WI38 (cell line): Measurements from ENCODE around the gene TBC1D17.

Experiments used
- H3K4me3 ChIP-seq: 2 replicates; pipeline ENCODE4 v1.5.1; 2011; ENCODE audit warnings: low read depth, mild to moderate bottlenecking, control low read depth, low read length
- CTCF ChIP-seq: IDR thresholded peaks from 2 replicates; pipeline ENCODE4 v1.5.1; 2012; ENCODE audit warnings: low read depth, mild to moderate bottlenecking, control low read depth, low read length

TBC1D17 gene

DNA sequence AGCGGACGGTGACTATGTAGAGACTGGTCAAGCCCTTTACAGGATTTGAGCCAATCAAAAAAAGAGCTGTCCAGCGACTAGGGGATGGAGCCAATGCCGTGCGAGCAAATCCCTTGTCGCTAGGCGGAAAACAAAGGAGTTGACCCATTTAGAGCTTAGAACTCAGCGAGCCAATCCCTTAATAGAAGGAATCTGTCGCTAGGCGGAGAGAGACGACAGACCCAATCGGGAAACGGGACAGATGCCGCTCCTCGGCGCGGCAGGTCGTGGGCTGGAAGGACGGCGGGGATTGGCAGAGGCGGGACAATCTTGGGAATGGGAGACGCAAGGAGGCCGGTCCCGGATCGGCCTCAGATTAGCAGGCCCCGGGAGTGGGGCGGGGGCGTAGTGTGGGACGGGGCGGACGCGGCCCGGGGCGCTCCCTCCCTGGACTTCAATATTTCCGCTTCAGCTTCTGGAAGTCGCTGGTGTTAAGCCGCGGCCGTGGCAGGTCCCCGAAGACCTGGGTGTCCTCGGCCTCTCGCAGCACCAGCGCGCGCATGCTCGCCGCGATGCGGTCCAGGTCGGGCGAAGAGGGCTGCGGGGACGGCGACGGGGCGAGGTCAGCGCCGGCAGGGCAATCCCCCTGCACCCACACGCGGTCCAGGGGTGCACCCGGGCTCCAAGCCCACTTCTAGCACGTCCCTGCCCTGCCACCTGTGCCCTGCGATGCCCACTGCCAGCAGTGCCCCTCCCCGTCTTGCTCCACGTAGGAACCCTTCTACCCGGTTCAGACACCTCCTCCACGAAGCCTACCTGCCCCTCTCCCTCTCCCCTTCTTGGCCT, 7.8 kb upstream of the TBC1D17 start:
- no peak for TF ChIP-seq CTCF
- peak overlapping the region; percentile 49 for H3K4me3 ChIP-seq

DNA sequence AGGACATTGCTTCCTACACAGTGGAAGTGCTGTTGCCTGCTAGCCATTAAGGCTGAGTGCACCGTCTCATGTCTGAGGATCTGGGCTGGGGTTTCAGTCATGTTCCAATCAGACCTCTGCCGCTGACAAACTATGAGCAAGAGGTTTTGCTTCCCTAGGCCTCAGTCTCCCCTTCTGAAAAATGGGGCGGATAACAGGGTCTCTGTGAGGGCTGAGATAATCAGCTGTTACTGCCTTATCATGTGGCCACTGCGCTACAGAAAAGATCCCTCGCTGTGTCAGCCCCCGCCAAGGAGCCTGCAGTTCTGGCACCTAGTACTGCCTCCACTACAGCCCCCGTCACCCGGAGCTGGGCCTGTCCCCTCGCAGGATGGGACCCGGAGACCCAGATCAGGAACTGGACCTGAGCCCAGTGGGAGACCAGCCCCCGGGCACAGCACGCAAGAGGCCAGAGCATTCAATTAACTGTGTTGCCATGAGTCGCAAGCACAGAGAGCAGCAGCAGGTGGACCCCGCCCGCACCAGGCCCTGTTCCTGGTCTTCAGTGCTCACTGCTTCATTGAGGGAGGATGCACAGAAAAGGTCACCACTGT, 7.1 kb upstream of the TBC1D17 start:
- H3K4me3 ChIP-seq: peak overlapping the region; percentile 49
- TF ChIP-seq CTCF: no peak

DNA sequence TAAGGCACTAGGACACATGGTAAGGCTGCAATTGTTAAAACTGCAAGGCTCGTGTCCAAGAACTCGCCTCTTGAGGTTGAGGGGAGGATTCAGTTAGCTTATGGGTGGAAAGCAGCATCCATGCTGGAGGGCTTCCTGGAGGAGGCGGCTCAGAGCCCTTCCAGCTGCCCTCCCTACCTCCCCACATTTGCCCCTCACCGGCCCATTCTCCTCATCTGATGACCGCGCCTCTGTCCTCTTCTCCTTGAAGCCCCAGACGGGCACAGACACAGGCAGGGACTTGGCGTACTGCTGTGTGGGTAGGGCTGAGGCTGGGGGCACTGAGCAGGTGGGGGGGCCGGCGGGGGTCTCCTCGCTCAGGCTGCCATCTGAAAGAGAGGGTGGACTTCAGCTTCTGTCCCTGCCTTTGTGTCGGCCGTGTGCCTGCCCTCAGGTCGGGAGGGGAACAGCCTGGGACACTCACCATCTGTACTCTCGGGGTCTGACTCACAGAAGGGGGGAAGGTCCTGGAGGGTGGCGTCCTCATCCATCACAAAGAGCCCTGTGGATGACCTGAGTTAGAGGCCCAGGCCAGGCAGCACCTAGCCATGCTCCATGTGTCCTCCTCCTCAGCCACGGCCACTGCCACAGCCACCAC, 6.0 kb upstream of the TBC1D17 start:
- no peak for TF ChIP-seq CTCF
- H3K4me3 ChIP-seq: no peak overlapping the region

GRCh38 chr19:49872245-49873128, 5.0 kb upstream of the TBC1D17 start:
- no peak overlapping the region for H3K4me3 ChIP-seq

GRCh38 chr19:49873129-49873521, 4.4 kb upstream of the TBC1D17 start:
- H3K4me3 ChIP-seq: no peak overlapping the region
- TF ChIP-seq CTCF: no peak

More at GRCh38 chr19:49872245-49873128, 5.0 kb upstream of the TBC1D17 start:
- TF ChIP-seq CTCF: no peak

DNA sequence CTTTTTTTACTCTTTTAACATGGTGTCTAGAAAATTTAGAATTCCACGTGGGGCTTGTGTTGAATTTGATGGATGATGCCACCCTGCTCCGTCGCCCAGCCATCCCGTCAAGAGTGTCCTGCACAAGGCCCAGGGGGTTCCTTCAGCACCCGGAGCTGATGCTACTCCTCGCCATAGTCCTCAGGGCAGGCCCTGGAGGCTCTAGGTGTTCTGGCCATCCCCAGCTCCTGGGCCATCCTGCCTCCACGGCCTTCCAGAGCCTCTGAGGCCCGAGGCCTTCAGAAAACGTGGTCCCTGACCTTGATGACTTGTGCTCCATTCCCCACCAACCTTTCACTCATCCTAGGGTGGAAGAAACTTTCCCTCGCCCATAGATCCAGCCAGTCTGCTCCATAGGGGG, 3.7 kb upstream of the TBC1D17 start:
- no peak for TF ChIP-seq CTCF
- no peak overlapping the region for H3K4me3 ChIP-seq
